Urothelium cell line (cell line): ENCODE data around the gene CA5A.

Source experiments
- DNase-seq: peaks from one replicate; pipeline ENCODE4 v3.0.0; 2011; ENCODE audit warnings: low spot score, mixed read lengths
- FAIRE-seq: peaks from 2 replicates; lab custom pipeline; 2011; peaks lifted over from hg19 to GRCh38; lab: Jason Lieb, UNC

The CA5A gene

GRCh38 chr16:87842209-87842869 lies 94.0 kb downstream of the CA5A start:
- FAIRE-seq, result no peak
- DNase-seq, result no peak

- FAIRE-seq (no peak), DNase-seq (no peak)
Measured at GRCh38 chr16:87841340-87842208, 94.8 kb downstream of the CA5A start.

GRCh38 chr16:87840271-87840978 lies 95.9 kb downstream of the CA5A start:
- FAIRE-seq (no peak), DNase-seq (no peak)

- DNase-seq (no peak), FAIRE-seq (no peak)
Measured at GRCh38 chr16:87839542-87840270, 96.6 kb downstream of the CA5A start.

- FAIRE-seq (no peak), DNase-seq (no peak)
Measured at GRCh38 chr16:87838643-87839541, 97.4 kb downstream of the CA5A start.
